Endothelial cell of umbilical vein (primary cell): ENCODE measurements around the gene TUBG1. TPM values are rescaled to one million over a fixed set of nuclear protein-coding genes. Genes with fewer than 3 reads are reported as not detected.

ENCODE experiments used
- BruUV-seq: library from RNA; stranded (reverse); fragments of 400-500 nt; replicated peaks from 2 replicates; lab custom pipeline; 2021; lab: Mats Ljungman, UMichigan
- CTCF ChIA-PET: fragments of 300-600, 350-600 bp; sonication (Branson Sonifier 250); formaldehyde crosslinking; loops from one replicate; lab custom pipeline; 2021; ENCODE audit warnings: antibody characterized with exemption, inconsistent platforms; lab: Charles Lee
- POLR2A ChIA-PET: fragments of 300-600, 350-600 bp; sonication (Branson Sonifier 250); formaldehyde crosslinking; loops from one replicate; lab custom pipeline; 2021; ENCODE audit warnings: antibody characterized with exemption, inconsistent platforms; lab: Charles Lee
- DNase-seq: peaks from one replicate; pipeline ENCODE4 v3.0.0-alpha.2; 2011; ENCODE audit warnings: low read depth, low spot score
- FAIRE-seq: peaks from 2 replicates; lab custom pipeline; 2011; peaks lifted over from hg19 to GRCh38; lab: Jason Lieb, UNC
- H2AFZ ChIP-seq: 2 replicates; pipeline ENCODE4 v1.6.0; 2012; ENCODE audit warnings: low read depth, low read length, control low read depth, inconsistent platforms
- H3K27ac ChIP-seq: 2 replicates; pipeline ENCODE4 v1.5.1; 2011; ENCODE audit warnings: low read depth, mild to moderate bottlenecking, control low read depth, low read length, moderate library complexity; ENCODE audit not compliant: insufficient read depth
- H3K27me3 ChIP-seq, 2 experiments: 2 replicates each; pipeline versions ENCODE4 v1.6.0 to v1.6.1; 2011; ENCODE audit warnings: low read length in 2 of 2, mixed read lengths in 1 of 2; ENCODE audit not compliant: control insufficient read depth in 2 of 2, insufficient read depth in 2 of 2
- H3K36me3 ChIP-seq, 2 experiments: 2 replicates in 1 of 2; 3 replicates in 1 of 2; pipeline ENCODE4 v1.5.1; 2011; ENCODE audit warnings: low read length in 2 of 2, mild to moderate bottlenecking in 1 of 2, moderate library complexity in 1 of 2; ENCODE audit not compliant: control insufficient read depth in 2 of 2, insufficient read depth in 2 of 2; ENCODE audit errors: extremely low read depth in 1 of 2
- H3K4me1 ChIP-seq: 3 replicates; pipeline ENCODE4 v1.5.1; 2011; ENCODE audit warnings: mild to moderate bottlenecking, low read length; ENCODE audit not compliant: control insufficient read depth, insufficient read depth; ENCODE audit errors: extremely low read depth
- H3K4me2 ChIP-seq: 2 replicates; pipeline ENCODE4 v1.6.1; 2011; ENCODE audit warnings: low read length, control low read depth, mixed read lengths; ENCODE audit not compliant: insufficient read depth
- H3K4me3 ChIP-seq, 3 experiments: fragments of 200-600 bp in 1 of 3; sonication (generic), shearing (Covaris generic) in 1 of 3; replicated peaks in 1 of 3; 2 replicates each; pipeline ENCODE4 v1.5.1; 2011 to 2016; ENCODE audit warnings: control low read depth in 3 of 3, low read length in 3 of 3, mild to moderate bottlenecking in 2 of 3, inconsistent platforms in 1 of 3, low read depth in 1 of 3, moderate library complexity in 1 of 3; ENCODE audit not compliant: insufficient read depth in 1 of 3
- H3K79me2 ChIP-seq: 2 replicates; pipeline ENCODE4 v1.6.0; 2012; ENCODE audit warnings: low read length, inconsistent platforms; ENCODE audit not compliant: control insufficient read depth, insufficient read depth
- H3K9ac ChIP-seq: replicated peaks from 2 replicates; pipeline ENCODE3; 2011; ENCODE audit warnings: low read length, control low read depth; ENCODE audit not compliant: insufficient read depth; ENCODE audit errors: extremely low read depth
- H3K9me1 ChIP-seq: replicated peaks from 3 replicates; pipeline ENCODE4 v1.6.0; 2011; ENCODE audit warnings: mild to moderate bottlenecking, low read length; ENCODE audit not compliant: control insufficient read depth, insufficient read depth; ENCODE audit errors: extremely low read depth
- H3K9me3 ChIP-seq: replicated peaks from 2 replicates; pipeline ENCODE4 v1.5.1; 2012; ENCODE audit warnings: low read length, inconsistent platforms; ENCODE audit not compliant: control insufficient read depth, insufficient read depth
- H4K20me1 ChIP-seq: replicated peaks from 2 replicates; pipeline ENCODE3; 2011; ENCODE audit warnings: mild to moderate bottlenecking, low read length; ENCODE audit not compliant: control insufficient read depth, insufficient read depth; ENCODE audit errors: extremely low read depth
- EZH2 ChIP-seq: IDR thresholded peaks from 2 replicates; pipeline ENCODE4 v1.6.1; 2012; ENCODE audit warnings: borderline replicate concordance, low read depth, mild to moderate bottlenecking, moderate library complexity, low read length, inconsistent platforms; ENCODE audit not compliant: severe bottlenecking
- FOS ChIP-seq: IDR thresholded peaks from 2 replicates; pipeline ENCODE4 v1.6.1; 2011; ENCODE audit warnings: mild to moderate bottlenecking, low read length, moderate library complexity, borderline replicate concordance; ENCODE audit not compliant: insufficient read depth
- GATA2 ChIP-seq: IDR thresholded peaks from 2 replicates; pipeline ENCODE4 v1.7.0; 2011; ENCODE audit warnings: low read depth, mild to moderate bottlenecking, moderate library complexity, mixed read lengths, low read length; ENCODE audit not compliant: insufficient read length, insufficient read depth
- JUN ChIP-seq: IDR thresholded peaks from 2 replicates; pipeline ENCODE4 v1.6.1; 2011; ENCODE audit warnings: borderline replicate concordance, low read depth; ENCODE audit not compliant: insufficient read length, insufficient read depth
- MYC ChIP-seq: IDR thresholded peaks from one replicate; pipeline ENCODE4 v1.6.1; 2011; ENCODE audit warnings: mild to moderate bottlenecking, low read depth, low read length
- POLR2A ChIP-seq: IDR thresholded peaks from 2 replicates; pipeline ENCODE4 v1.6.1; 2012; ENCODE audit warnings: low read depth, mild to moderate bottlenecking, control low read depth, low read length
- POLR2AphosphoS5 ChIP-seq: IDR thresholded peaks from 2 replicates; pipeline ENCODE4 v1.6.1; 2012; ENCODE audit warnings: low read depth, mild to moderate bottlenecking, control low read depth, low read length, moderate library complexity; ENCODE audit not compliant: insufficient read depth
- dilution Hi-C: fragments of 300-500 bp; cut with MboI; formaldehyde crosslinking; loops from one replicate; pipeline ENCODE4 v1.15.0; 2019; ENCODE audit warnings: low sequenced_read_pairs; ENCODE audit not compliant: extremely low pct_ligation_motif_present
- intact Hi-C: fragments of 100-400 bp; cut with micrococcal nuclease; formaldehyde crosslinking; loops from one replicate; pipeline ENCODE4 v1.10.0; 2022
- polyA plus RNA-seq, 4 experiments: library from polyadenylated mRNA; depleted of rRNA in 3 of 4; stranded (reverse) in 3 of 4; unstranded in 1 of 4; fragments of >200 nt; gene quantifications; 2 replicates each; pipeline versions ENCODE4 v1.2.1 to v1.2.3, GENCODE V29; 2011 to 2012; ENCODE audit warnings: missing spikeins in 1 of 4
- total RNA-seq: library from RNA; stranded (reverse); gene quantifications from 2 replicates; pipeline ENCODE4 v1.2.3, GENCODE V29; 2021
- TF ChIP-seq, protein P1 (sequence below): IDR thresholded peaks from 2 replicates; pipeline ENCODE4 v1.6.1; 2011; ENCODE audit not compliant: insufficient read depth, insufficient read length
- TF ChIP-seq, protein P2 (sequence below), 2 donors: IDR thresholded peaks; 1 replicate in 1 of 2; 2 replicates in 1 of 2; pipeline ENCODE4 v1.5.1; 2011; ENCODE audit warnings: low read length in 2 of 2, mild to moderate bottlenecking in 2 of 2, moderate library complexity in 2 of 2, control low read depth in 1 of 2, inconsistent platforms in 1 of 2, low read depth in 1 of 2; ENCODE audit not compliant: insufficient read depth in 1 of 2; ENCODE audit errors: extremely low read depth in 1 of 2

TUBG1 gene
- total and polyA plus RNA-seq, 2 donors (not counting 3 experiments of a cell fraction or from before 2014, with no cell fraction given): 102 to 132 TPM

DNA sequence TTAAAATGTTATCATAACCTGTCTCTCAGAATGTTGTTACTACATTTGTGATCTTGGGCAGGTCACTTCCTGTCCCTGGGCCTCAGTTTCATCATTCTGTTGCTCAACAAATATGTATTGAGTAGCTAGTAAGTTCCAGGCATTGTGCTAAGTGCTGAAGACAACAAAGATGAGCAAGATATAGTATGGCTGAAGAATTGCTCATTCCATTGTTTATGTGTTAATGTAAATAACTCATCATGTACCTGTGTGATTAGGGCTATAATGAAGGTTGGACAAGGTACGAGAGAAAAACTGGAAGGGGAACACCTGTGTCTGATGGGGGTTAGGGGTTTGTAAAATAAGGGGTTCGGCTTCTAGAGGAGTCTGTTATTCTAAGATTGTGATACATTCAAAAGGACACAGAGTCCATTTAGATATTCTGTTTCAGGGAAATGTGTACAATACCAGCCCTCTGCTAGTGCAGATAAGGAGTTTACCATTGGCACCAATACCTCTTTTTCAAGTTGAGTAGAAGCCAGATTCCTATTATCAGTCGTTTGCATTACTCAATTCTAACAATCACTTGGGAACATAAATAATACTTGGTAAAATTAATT lies 20.0 kb downstream of the TUBG1 start:
- ChIA-PET POLR2A (no interaction called here), CTCF (interaction anchor here (1.0 to 1.1 kb wide), 2 partner anchors 10 to 17 kb away, joined by 3 read pairs; no protein-coding TSS in a partner anchor)
- Histone ChIP-seq H4K20me1 (no peaks in the 10 kb centered on the region), H3K4me2 (no peak overlapping the region), H3K9me3 (no peaks in the 10 kb centered on the region), H3K4me1 (no peaks in the 10 kb centered on the region), H3K4me3 (no peak overlapping the region), H3K79me2 (no peaks in the 10 kb centered on the region), H3K36me3 (no peaks in the 10 kb centered on the region), H2AFZ (no peak overlapping the region), H3K27ac (no peak overlapping the region), H3K9ac (no peak overlapping the region), H3K27me3 (no peaks in the 10 kb centered on the region), H3K9me1 (no peaks in the 10 kb centered on the region)
- FAIRE-seq: no peak
- no TSS peak for BruUV-seq
- dilution Hi-C loops (no loop called here), intact Hi-C loops (no loop called here)
- DNase-seq: peak; percentile 22
- no peak for TF ChIP-seq EZH2
- TF ChIP-seq, protein P1, sequence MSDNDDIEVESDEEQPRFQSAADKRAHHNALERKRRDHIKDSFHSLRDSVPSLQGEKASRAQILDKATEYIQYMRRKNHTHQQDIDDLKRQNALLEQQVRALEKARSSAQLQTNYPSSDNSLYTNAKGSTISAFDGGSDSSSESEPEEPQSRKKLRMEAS: no peak
- TF ChIP-seq, protein P2, sequence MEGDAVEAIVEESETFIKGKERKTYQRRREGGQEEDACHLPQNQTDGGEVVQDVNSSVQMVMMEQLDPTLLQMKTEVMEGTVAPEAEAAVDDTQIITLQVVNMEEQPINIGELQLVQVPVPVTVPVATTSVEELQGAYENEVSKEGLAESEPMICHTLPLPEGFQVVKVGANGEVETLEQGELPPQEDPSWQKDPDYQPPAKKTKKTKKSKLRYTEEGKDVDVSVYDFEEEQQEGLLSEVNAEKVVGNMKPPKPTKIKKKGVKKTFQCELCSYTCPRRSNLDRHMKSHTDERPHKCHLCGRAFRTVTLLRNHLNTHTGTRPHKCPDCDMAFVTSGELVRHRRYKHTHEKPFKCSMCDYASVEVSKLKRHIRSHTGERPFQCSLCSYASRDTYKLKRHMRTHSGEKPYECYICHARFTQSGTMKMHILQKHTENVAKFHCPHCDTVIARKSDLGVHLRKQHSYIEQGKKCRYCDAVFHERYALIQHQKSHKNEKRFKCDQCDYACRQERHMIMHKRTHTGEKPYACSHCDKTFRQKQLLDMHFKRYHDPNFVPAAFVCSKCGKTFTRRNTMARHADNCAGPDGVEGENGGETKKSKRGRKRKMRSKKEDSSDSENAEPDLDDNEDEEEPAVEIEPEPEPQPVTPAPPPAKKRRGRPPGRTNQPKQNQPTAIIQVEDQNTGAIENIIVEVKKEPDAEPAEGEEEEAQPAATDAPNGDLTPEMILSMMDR (IDR thresholded peaks at IDR 0.05; ENCODE audit: extremely low read depth in 1 of 2, insufficient read depth in 1 of 2, low read depth in 1 of 2, low read length in 2 of 2): no peak
- TF ChIP-seq POLR2A: no peak
- no peak for TF ChIP-seq GATA2
- no peak for TF ChIP-seq FOS
- no peak for TF ChIP-seq POLR2AphosphoS5
- TF ChIP-seq JUN: no peak
- TF ChIP-seq MYC: no peak
